HG02840 (cell line): ENCODE measurements around the gene RALGAPA1.
"Not testable (repeated sequence)": the region's sequence is repeated elsewhere in the genome, so short reads cannot be mapped to it uniquely, and the experiment has no call there.

Experiments
- ATAC-seq: cut with Tn5 transposase; IDR thresholded peaks from one replicate; pipeline ENCODE4 v1.9.1; 2021; ENCODE audit warnings: mild to moderate bottlenecking, moderate library complexity, moderate number of reproducible peaks; ENCODE audit not compliant: unreplicated experiment, low FRiP score

Gene RALGAPA1

DNA sequence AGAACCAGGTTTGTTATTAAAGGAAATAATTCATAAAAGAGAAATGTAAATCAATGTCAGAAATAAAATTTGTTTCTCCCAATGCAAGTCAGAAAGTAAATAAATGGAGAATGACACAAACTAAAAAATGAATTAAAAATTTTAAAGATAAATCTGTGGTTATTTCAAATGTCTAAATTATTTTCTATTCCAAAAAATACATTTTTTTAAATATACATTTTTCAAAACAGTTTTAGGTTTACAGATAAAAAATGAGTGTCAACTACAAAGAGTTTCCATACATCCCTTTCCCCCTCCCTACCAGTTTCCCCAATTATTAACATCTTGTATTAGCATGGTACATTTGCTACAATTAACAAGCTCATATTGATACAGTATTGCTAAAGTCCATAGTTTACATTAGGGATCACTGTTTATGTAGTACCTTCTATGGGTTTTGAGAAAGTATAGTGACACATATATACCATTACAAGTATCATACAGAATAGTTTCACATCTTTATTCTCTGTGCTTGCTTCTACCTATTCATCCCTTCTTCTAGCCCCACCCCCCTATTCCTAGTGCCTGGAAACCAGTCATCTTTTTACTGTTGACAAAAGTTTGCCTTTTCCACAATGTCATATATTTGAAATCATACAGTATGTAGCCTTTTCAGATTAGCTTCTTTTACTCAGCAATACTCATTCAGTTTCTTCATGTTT, 104.2 kb downstream of the RALGAPA1 start:
- ATAC-seq, result no peak

DNA sequence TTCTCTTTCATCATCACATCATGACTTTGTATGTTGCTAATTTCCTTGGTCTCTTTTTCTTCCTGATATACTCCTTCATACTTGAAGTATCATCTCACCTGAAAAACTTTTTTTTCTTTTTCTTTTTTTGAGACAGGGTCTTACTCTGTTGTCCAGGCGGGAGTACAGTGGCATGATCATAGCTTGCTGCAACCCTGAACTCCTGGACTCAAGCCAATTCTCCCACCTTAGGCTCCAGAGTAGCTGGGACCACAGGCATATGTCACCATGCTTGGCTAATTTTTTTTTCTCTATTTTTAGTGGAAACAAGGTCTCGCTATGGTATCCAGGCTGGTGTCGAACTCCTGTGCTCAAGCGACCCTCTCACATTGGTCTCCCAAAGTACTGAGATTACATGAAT, 107.6 kb downstream of the RALGAPA1 start:
- ATAC-seq, result no peak

DNA sequence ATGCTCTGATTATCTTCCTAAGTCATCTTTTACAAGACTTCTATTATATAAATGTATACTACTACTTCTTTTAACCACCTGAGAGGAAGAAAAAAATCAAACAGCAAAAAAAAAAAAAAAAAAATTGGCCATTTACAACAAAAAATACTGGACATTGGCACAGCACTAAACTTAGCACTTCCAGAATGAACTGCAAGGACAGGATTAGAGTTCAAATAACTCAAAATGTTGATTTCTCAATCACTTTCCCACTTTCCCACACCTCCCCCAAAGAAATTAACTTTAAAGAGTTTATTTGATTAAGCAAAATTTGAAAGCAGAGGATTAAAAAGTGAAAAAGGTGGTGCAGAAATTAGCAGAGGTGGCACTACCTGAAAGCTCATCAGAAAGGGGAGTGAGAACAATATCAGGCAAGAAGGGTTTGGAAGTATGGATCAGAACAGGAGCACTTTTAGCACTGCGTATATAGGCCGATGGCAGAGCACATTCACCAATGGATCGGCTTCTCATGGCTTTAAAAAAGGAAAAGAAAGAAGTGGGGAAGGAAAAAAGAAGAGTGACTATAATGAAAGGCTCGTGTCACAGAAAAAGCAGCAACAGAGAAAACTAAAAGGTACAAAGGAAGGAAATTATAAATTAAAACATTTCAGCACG, 109.2 kb downstream of the RALGAPA1 start:
- no peak for ATAC-seq

DNA sequence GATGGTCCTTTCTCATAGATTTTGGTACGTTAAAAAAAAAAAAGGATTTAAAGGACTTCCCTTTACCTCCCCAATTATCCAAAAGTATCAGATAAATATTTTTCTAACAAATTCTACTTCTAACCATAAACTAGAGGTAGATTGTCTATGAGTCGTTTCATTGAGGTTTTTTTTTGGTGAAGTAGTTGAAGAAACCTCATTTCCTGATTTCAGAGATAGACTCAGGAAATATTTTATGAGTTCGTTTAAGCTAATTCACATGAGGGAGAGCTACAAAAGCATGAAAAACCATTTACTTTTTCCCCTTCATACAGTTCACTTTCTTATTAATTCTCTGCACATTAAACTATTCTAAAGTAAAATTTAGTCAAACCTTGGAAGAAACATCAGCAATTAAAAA, 112.5 kb downstream of the RALGAPA1 start:
- no peak for ATAC-seq

DNA sequence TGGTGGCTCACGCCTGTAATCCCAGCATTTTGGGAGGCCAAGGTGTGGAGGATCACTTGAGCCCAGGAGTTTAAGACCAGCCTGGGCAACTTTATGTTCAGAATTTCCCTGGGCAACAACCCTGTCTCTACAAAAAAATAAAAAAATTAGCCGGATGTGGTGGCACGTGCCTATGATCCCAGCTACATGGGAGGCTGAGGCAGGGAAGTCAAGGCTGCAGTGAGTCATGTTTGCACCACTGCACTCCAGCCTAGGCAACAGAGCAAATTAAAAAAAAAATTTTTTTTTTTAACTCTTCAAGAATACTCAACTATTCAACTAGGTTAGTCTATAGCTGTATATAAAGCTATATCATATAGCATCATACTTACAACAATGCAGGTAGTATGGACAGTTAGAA, 113.0 kb downstream of the RALGAPA1 start:
- no peak for ATAC-seq

DNA sequence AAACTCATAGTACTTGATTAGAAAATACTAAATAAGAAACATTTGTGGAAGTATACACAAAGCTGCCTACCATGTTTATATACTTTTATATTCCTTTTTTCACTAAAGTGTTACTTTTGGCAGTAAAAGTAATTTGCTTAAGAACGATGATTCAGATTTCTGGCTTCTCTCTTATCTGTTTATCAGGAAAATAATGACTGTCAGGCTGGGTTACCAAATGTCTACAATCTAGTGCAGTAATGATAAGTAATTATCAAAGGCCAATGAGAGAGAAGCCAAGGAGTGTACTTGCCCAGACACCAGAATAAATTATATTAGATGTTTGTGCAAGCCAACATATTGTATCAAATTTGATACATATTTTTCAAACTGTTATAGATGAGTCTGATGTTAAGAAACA, 113.4 kb downstream of the RALGAPA1 start:
- no peak for ATAC-seq

DNA sequence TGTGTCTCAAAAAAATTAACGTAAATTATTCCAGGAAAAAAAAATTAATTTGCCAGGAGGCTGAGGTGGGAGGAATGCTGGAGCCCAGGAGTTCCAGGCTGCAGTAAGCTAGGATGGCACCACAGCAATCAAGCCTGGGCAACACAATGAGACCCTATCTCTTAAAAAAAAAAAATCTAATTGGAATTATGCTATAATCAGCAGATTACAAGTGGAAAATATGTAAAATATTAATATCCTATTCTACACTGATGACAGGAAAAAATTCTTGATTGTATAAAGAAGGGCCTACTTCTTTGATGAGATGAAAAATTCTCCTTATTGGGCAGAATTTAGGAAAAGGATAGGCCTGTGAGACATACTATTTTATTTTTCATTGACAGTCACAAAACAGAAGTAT, 114.0 kb downstream of the RALGAPA1 start:
- no peak for ATAC-seq

DNA sequence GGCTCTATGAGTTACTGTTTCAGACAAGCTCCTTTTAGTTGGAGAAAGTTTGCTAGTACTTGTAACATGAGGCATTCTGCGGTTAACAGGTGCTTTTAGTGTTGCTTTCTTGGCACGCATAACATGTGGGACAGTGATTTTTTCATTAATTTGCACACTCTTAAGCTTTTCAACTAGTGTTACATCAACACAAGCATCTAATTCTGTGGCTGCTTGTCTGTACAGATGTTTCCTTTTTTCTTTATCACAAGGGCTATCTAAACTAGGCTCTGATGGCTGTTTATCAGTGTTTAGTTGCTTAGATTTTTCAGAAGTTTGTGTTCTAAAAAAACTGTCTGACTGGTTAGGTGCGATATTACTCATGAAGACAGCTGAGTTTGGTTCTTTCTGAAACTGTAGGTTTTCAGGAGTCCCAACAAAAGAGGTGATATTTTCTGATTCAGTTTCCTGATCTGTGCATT, 120.1 kb downstream of the RALGAPA1 start:
- no peak for ATAC-seq

DNA sequence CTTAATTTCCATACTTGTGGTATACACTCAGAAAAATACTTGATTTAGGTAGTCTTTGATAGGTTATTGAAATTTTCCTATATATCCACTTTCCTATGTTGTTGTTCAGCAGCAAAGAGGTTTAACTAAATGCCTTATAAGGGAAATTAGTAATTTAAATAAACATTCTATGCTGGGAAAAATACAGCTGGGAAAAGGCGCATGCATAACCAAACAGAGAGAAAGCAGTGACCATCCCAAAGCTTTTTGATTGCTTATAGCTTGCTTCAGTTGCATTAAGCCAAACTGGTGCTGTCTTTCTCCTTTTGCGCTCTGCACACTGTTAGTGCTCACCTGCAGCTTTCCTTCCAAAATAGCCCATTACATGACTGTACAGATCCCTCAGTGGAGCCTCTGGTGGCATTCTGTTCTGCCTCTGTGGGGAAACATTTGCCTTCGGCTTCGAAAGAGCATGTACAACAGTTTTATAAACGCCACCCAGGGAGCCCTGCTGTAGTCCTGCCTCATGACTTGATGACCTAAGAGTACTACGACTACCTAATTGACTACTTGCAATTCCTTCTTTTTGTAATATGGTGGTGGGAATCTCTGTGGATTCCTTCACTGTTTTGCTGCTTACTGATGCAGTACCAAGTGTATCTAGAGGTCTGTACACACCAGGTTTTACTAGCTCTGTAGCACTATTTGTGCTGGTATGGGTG, 120.8 kb downstream of the RALGAPA1 start:
- ATAC-seq, result no peak

DNA sequence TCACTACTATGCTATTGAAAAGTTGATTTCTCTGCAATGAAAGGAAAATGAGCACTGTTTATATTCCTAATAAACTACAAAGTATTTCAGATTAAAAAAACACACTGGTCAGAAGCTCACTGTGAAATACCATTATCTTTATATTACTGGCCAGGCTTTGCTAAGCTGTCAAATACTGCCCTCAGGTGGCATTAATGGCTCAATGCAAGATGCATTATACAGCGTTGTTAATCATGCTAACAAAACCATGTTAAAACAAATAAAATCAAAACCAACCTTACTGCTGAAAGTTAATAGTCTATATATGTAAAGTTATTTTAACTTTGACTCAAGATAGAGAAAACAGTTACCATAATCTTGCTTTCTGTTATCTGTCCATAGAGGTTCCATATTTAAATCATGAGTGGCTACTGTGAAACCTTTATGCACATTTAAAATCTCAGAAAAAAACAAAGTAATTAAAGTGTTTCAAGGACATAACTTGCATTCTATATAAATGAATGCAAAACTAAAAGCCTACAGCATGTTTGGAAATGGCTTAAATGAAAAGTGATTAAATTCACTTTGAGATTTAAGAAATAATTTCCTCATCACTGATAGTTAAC, 121.7 kb downstream of the RALGAPA1 start:
- no peak for ATAC-seq

DNA sequence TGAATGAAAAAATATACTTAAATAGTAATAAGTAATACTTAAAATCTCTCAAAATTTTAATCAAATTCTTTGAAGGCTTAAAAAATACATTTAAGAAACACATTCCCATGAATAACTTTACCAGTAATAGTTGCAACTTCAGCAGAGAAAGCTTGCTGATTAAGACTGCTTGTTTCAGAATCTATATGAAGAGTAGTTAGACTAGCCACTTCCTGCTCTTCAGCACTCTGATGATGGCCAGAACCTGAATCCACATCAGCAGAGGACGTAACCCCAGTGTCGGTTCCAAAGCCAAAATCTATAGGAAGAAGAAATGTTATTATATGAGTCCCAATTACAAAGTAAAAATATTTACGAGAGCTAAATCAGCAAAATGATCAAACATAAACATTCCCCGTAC, 125.4 kb downstream of the RALGAPA1 start:
- ATAC-seq, result not testable (repeated sequence)

DNA sequence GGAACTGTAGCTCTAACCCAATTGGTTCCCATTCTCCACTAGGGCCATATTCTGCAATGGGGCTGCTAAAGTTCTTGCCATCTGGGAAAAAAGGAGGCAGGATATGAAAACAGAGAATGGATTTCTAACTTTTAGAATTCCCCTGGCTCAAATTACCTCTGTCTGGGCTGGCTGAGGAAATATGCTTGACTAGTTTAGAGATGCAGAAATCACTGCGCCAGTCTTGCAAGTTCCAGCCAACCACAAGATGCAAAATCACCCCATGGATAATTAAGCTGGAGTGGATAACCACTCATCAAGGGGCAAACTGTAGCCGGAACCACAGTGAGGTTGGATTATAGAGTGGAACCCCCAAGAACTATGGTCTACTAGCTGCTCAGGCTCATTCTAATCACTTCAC, 126.3 kb downstream of the RALGAPA1 start:
- ATAC-seq, result no peak

DNA sequence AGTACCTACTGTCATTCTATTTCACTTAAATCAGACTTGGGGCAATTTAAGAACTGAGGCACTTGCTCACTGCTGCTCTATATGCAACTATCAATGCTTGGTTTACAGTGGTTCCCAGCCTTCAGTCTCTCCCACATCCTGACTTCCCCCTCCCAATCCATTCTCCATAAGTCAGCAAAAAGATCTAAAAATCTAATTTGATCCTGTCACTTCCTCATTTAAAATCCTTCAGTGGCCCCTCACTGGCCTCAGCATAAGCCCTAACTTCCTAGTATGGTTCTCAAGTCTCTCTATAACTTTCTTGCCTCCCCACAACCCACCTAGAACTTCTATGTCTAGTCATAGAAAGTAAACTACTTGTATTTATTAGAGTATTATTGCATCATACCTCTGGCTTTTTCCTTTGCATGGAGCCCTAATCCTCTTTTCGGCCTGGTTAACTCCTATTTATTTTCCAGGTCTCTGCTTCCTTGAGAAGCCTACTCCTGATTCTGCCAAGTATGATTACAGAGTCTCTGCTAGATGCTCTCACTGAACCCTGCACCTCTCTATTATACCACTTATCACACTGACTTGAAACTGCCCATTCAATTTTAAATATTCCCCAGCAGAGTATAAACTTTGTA, 130.6 kb downstream of the RALGAPA1 start:
- no peak for ATAC-seq

DNA sequence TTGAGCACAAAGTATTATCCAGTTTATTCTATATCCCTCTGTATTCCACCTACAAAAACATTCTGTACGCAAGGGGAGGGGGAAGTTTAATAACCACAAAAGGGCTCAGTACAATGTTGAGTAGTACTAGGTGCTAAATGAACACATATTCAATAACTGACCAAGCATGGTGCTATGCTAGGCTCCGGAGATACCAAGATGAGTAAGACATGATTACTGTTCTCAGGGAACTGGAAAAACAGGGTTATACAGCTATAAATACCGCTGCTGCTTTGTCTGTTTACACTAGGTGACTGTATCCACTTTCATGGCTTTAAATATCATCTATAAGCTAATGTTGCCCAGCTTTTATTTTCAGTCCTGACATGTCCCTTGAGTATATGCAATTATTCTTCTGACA, 139.3 kb downstream of the RALGAPA1 start:
- ATAC-seq, result no peak

DNA sequence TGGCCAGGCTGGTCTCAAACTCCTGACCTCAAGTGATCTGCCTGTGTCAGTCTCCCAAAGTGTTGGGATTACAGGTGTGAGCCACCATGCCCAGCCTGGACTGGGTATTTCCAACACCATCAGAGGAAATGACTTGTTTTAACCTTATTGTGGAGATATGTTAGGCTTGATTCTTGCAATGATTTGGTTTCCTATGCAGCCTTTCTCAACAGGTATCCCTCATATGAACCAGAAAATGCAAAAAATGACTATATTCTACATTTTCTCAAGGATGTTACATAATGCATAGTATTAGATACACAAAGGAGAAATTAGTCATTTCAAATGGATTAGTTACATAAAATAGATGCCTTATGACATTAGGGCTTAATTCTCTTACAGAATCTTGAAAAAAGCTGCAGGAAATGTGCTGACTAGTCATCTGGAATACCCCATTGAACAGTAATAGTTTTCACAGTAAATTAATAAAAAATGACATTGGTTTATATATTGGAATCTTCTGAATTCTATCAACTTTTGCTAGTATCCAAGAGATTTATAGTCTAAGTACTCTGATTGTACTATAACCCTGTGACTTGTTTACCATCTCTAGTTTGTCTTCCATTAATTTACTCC, 142.6 kb downstream of the RALGAPA1 start:
- ATAC-seq, result no peak

DNA sequence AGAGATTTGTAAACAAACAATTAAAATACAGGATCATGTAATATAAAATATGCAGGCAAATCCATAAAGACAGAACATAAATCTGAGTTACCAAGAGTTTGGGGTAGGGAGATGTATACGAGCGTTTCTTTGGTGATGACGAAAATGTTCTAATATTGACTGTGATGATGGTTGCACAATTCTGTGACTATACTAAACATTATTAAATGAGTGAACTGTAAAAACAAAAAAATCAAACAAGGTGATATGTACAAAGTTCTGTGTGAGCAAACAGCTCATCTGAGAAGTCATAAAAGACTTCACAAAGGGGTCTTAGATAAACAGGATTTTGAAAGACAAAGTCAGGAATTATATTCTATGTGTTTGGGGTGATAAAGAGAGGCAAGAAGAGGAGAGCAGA, 147.2 kb downstream of the RALGAPA1 start:
- no peak for ATAC-seq

DNA sequence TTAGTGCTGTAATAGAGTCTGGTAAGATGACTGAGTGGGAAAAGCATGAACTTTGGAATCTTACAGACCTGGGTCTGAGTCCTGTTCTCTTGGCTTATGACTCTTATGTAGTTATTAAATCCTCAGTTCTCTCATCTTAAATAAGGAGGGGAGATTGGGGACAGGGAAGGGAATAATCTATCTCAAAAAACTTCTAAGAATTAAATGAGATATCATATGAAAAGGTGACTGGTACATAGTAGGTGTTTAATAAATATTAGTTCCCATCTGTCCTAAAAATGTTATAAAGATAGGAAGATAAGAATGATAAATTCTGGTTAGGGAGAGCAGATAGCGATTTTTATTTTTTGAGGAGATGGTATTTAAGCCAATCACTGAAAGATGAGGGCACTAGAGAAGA, 156.1 kb downstream of the RALGAPA1 start:
- no peak for ATAC-seq

DNA sequence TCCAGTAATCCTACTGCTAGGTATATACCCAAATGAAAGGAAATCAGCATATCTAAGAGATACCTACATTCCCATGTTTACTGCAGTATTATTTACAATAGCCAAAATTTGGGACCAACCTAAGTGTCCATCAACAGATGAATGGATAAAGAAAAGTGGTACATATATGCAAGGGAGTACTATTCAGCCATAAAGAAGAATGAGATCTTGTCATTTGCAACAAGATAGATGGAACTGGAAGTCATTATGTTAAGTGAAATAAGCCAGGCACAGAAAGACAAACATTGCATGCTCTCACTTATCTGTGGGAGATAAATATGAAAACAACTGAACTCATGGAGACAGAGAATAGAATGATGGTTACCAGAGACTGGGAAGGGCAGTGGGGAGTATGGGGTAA, 165.6 kb downstream of the RALGAPA1 start:
- ATAC-seq, result no peak

DNA sequence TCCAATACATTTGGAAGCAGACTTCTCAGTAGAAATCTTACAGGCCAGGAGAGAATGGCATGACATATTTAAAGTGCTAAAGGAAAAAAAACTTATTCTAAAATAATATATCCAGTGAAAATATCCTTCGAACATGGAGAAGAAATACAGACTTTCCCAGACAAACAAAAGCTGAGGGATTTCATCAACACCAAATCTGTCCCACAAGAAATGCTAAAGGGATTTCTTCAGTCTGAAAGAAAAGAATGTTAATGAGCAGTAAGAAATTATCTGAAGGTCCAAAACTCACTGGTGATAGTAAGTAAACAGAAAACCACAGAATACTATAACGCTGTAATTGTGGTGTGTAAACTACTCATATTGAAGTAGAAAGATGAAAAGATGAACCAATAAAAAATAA, 171.2 kb downstream of the RALGAPA1 start:
- ATAC-seq, result no peak

DNA sequence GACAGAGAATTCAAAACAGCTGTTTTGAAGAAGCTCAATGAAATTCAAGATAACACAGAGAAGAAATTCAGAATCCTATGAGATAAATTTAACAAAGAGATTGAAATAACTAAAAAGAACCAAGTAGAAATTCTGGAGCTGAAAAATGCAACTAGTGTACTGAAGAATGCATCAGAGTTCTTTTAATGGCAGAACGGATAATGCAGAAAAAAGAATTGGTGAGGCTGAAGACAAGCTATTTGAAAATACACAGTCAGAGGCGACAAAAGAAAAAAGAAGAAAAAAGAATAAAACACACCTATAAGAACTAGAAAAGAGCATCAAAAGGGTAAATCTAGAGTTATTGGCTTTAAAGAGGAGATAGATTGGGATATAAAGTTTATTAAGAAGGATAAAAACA, 171.8 kb downstream of the RALGAPA1 start:
- ATAC-seq, result no peak
